ENCODE data around the gene SVEP1.

The SVEP1 gene

DNA sequence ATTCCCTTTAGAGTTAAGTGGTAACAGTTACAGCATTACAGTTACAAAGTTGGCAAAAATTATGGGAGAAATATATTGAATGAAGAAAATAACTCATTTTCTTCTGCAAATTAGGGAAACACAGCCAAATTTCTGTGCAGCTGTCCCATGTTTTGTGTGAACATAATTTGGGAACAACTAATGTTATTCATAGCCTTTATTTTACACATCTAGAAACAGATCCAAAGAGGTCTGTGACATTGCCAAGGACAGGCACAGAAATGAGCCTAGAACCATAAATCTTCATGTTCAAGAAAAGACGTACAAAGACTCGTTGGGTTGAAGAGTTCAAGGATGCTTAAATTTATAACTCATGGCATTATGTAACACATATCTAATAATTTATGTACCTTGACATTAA lies 127.8 kb downstream of the SVEP1 start:
- DNase-seq (ENCODE audit: extremely low read depth, low read depth), result no peak
- no peak for TF ChIP-seq CTCF (IDR thresholded peaks at IDR 0.05; ENCODE audit: low read depth, low read length)

DNA sequence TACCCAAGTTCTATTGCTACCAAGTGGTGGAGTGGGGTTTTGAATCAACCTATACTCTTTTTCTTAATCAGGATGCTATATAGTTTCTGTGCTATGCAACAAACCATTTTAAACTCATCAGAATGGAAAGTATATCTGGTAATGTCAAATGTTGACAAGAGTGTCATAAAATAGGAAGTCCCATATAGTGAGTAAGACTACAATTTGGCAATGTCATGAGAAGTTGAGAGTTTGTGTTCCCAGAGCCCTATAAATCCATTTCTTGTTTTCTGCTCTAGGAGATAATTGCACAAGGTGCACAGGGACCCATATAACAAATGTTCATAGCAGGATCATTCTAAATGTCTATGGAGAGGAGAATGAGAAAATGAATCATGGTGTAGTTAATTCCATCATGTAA lies 132.1 kb downstream of the SVEP1 start:
- TF ChIP-seq CTCF (IDR thresholded peaks at IDR 0.05; ENCODE audit: low read depth, low read length), result no peak
- DNase-seq (ENCODE audit: extremely low read depth, low read depth), result no peak

- DNase-seq (ENCODE audit: extremely low read depth, low read depth), result no peak
- TF ChIP-seq CTCF (IDR thresholded peaks at IDR 0.05; ENCODE audit: low read depth, low read length), result no peak
Observed at GRCh38 chr9:110446171-110446570, 133.4 kb downstream of the SVEP1 start.

- peak; percentile 42 for DNase-seq (ENCODE audit: extremely low read depth, low read depth)
Observed at GRCh38 chr9:110444911-110445310, 134.6 kb downstream of the SVEP1 start.

DNA sequence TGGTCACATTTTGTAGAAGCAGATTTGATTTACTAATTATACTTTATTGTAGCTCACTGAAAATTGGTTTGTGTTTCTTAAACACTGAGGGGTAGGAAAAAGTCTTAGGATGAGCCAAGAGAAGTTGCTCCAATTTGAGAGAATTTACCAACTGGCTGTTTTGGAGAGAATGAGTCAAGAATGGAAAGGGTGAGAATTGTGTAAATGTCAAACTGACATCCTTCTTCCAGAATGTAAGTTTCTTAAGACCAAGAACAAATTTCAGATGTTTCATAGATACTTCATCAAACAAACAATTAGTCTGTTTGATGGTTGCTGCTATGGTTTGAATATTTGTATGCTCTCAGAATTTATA lies 135.7 kb downstream of the SVEP1 start:
- peak; percentile 38 for DNase-seq (ENCODE audit: extremely low read depth, low read depth)
- no peak for TF ChIP-seq CTCF (IDR thresholded peaks at IDR 0.05; ENCODE audit: low read depth, low read length)

More at GRCh38 chr9:110444911-110445310, 134.6 kb downstream of the SVEP1 start:
- no peak for TF ChIP-seq CTCF (IDR thresholded peaks at IDR 0.05; ENCODE audit: low read depth, low read length)

DNA sequence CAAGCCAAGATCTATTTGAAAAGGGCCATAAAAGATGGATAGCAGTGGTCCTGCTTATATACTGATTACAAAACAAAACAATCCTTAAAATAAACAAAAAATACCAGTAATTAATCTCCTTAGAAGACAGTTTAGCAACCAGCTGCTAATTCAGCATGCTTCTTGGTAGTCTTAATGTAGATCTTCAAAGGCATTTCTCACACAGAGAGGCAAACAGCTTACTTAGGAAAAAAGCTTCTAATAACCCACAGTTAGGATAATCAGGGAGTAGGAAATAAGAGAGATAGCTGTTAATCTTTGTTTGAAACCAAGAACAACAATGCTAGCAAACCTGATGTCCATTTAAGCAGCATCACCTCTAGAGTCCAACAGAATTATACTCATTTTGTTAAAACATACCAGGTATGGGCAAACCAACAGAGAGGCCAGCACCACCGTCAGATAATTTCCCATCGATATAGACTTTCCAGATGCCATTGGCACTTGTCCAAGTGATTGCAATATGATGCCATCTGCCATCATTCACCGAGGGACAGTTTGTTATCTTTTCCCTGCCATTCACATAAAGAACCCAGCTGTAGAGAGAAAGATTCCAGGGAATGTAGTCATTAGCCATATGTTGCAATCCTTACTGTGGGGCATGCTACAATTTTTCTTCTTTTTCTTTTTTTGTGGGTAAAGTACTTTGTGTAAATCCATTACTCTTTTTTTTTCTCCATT lies 136.2 kb downstream of the SVEP1 start:
- DNase-seq (ENCODE audit: extremely low read depth, low read depth), result peak; percentile 20
- no peak for TF ChIP-seq CTCF (IDR thresholded peaks at IDR 0.05; ENCODE audit: low read depth, low read length)

- DNase-seq (ENCODE audit: extremely low read depth, low read depth), result no peak
- no peak for TF ChIP-seq CTCF (IDR thresholded peaks at IDR 0.05; ENCODE audit: low read depth, low read length)
Observed at GRCh38 chr9:110440796-110441195, 138.7 kb downstream of the SVEP1 start.
